ENCODE measurements around the gene SEPTIN8.

DNA sequence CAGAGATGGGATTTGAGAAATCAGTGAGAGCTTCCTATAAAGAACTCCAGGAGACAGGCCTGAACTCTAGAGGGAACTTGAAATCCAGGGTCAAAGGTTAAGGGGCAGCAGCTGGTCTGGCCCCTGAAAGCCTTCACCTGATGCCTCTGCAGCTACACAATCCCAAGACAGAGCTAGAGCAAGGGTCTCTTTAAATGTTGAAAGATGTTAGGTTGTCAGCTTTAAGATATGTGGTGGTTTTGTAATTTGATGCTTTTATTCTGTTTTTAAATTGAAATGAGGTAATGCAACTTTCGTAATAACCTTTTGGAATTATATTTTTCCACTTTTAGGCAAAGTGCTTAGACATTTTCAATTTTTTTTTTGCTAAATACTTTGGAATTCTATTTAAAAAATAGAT lies 38.4 kb upstream of the SEPTIN8 start:
- TF ChIP-seq, protein P1, sequence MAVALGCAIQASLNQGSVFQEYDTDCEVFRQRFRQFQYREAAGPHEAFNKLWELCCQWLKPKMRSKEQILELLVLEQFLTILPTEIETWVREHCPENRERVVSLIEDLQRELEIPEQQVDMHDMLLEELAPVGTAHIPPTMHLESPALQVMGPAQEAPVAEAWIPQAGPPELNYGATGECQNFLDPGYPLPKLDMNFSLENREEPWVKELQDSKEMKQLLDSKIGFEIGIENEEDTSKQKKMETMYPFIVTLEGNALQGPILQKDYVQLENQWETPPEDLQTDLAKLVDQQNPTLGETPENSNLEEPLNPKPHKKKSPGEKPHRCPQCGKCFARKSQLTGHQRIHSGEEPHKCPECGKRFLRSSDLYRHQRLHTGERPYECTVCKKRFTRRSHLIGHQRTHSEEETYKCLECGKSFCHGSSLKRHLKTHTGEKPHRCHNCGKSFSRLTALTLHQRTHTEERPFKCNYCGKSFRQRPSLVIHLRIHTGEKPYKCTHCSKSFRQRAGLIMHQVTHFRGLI (tag by site-specific recombination; IDR thresholded peaks at IDR 0.05): no peak
- TF ChIP-seq KLF1 (tag by site-specific recombination; IDR thresholded peaks at IDR 0.05) (no peak), ZNF776 (tag by site-specific recombination; IDR thresholded peaks at IDR 0.05; ENCODE audit: borderline replicate concordance) (no peak), RBAK (tag by site-specific recombination; IDR thresholded peaks at IDR 0.05) (no peak), ZNF266 (tag by site-specific recombination; IDR thresholded peaks at IDR 0.05; ENCODE audit: low read depth) (no peak), ZNF223 (tag by site-specific recombination; IDR thresholded peaks at IDR 0.05) (no peak), ZNF747 (tag by site-specific recombination; IDR thresholded peaks at IDR 0.05) (no peak), ZNF785 (tag by site-specific recombination; IDR thresholded peaks at IDR 0.05) (no peak)
- TF ChIP-seq, protein P2, sequence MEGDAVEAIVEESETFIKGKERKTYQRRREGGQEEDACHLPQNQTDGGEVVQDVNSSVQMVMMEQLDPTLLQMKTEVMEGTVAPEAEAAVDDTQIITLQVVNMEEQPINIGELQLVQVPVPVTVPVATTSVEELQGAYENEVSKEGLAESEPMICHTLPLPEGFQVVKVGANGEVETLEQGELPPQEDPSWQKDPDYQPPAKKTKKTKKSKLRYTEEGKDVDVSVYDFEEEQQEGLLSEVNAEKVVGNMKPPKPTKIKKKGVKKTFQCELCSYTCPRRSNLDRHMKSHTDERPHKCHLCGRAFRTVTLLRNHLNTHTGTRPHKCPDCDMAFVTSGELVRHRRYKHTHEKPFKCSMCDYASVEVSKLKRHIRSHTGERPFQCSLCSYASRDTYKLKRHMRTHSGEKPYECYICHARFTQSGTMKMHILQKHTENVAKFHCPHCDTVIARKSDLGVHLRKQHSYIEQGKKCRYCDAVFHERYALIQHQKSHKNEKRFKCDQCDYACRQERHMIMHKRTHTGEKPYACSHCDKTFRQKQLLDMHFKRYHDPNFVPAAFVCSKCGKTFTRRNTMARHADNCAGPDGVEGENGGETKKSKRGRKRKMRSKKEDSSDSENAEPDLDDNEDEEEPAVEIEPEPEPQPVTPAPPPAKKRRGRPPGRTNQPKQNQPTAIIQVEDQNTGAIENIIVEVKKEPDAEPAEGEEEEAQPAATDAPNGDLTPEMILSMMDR (tag by site-specific recombination; IDR thresholded peaks at IDR 0.05): no peak
- TF ChIP-seq, protein P3, sequence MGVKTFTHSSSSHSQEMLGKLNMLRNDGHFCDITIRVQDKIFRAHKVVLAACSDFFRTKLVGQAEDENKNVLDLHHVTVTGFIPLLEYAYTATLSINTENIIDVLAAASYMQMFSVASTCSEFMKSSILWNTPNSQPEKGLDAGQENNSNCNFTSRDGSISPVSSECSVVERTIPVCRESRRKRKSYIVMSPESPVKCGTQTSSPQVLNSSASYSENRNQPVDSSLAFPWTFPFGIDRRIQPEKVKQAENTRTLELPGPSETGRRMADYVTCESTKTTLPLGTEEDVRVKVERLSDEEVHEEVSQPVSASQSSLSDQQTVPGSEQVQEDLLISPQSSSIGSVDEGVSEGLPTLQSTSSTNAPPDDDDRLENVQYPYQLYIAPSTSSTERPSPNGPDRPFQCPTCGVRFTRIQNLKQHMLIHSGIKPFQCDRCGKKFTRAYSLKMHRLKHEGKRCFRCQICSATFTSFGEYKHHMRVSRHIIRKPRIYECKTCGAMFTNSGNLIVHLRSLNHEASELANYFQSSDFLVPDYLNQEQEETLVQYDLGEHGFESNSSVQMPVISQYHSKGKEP (tag by site-specific recombination; IDR thresholded peaks at IDR 0.05): no peak
- TF ChIP-seq, protein P4, sequence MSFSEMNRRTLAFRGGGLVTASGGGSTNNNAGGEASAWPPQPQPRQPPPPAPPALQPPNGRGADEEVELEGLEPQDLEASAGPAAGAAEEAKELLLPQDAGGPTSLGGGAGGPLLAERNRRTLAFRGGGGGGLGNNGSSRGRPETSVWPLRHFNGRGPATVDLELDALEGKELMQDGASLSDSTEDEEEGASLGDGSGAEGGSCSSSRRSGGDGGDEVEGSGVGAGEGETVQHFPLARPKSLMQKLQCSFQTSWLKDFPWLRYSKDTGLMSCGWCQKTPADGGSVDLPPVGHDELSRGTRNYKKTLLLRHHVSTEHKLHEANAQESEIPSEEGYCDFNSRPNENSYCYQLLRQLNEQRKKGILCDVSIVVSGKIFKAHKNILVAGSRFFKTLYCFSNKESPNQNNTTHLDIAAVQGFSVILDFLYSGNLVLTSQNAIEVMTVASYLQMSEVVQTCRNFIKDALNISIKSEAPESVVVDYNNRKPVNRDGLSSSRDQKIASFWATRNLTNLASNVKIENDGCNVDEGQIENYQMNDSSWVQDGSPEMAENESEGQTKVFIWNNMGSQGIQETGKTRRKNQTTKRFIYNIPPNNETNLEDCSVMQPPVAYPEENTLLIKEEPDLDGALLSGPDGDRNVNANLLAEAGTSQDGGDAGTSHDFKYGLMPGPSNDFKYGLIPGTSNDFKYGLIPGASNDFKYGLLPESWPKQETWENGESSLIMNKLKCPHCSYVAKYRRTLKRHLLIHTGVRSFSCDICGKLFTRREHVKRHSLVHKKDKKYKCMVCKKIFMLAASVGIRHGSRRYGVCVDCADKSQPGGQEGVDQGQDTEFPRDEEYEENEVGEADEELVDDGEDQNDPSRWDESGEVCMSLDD (tag by site-specific recombination; IDR thresholded peaks at IDR 0.05): no peak
- TF ChIP-seq, protein P5, sequence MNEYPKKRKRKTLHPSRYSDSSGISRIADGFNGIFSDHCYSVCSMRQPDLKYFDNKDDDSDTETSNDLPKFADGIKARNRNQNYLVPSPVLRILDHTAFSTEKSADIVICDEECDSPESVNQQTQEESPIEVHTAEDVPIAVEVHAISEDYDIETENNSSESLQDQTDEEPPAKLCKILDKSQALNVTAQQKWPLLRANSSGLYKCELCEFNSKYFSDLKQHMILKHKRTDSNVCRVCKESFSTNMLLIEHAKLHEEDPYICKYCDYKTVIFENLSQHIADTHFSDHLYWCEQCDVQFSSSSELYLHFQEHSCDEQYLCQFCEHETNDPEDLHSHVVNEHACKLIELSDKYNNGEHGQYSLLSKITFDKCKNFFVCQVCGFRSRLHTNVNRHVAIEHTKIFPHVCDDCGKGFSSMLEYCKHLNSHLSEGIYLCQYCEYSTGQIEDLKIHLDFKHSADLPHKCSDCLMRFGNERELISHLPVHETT (tag by site-specific recombination; IDR thresholded peaks at IDR 0.05): no peak
- TF ChIP-seq, protein P6, sequence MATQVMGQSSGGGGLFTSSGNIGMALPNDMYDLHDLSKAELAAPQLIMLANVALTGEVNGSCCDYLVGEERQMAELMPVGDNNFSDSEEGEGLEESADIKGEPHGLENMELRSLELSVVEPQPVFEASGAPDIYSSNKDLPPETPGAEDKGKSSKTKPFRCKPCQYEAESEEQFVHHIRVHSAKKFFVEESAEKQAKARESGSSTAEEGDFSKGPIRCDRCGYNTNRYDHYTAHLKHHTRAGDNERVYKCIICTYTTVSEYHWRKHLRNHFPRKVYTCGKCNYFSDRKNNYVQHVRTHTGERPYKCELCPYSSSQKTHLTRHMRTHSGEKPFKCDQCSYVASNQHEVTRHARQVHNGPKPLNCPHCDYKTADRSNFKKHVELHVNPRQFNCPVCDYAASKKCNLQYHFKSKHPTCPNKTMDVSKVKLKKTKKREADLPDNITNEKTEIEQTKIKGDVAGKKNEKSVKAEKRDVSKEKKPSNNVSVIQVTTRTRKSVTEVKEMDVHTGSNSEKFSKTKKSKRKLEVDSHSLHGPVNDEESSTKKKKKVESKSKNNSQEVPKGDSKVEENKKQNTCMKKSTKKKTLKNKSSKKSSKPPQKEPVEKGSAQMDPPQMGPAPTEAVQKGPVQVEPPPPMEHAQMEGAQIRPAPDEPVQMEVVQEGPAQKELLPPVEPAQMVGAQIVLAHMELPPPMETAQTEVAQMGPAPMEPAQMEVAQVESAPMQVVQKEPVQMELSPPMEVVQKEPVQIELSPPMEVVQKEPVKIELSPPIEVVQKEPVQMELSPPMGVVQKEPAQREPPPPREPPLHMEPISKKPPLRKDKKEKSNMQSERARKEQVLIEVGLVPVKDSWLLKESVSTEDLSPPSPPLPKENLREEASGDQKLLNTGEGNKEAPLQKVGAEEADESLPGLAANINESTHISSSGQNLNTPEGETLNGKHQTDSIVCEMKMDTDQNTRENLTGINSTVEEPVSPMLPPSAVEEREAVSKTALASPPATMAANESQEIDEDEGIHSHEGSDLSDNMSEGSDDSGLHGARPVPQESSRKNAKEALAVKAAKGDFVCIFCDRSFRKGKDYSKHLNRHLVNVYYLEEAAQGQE (tag by site-specific recombination; IDR thresholded peaks at IDR 0.05): no peak
- TF ChIP-seq, protein P7, sequence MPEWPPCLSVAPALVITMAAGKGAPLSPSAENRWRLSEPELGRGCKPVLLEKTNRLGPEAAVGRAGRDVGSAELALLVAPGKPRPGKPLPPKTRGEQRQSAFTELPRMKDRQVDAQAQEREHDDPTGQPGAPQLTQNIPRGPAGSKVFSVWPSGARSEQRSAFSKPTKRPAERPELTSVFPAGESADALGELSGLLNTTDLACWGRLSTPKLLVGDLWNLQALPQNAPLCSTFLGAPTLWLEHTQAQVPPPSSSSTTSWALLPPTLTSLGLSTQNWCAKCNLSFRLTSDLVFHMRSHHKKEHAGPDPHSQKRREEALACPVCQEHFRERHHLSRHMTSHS (tag by site-specific recombination; IDR thresholded peaks at IDR 0.05): no peak
